RPMI7951 (cell line): ENCODE data around the gene GTF2H4. TPM values are rescaled to one million over a fixed set of nuclear protein-coding genes. Genes with fewer than 3 reads are reported as not detected.

Experiments used
- DNase-seq: peaks from one replicate; pipeline ENCODE4 v3.0.0-alpha.2; 2012; ENCODE audit warnings: low read depth
- total RNA-seq: library from RNA; depleted of rRNA; stranded (reverse); fragments of >200 nt; shearing (Covaris generic); gene quantifications from 2 replicates; pipeline ENCODE4 v1.2.3, GENCODE V29; 2014; rRNA removed

GTF2H4 gene
- total RNA-seq, 1 experiment from 2014 or later = 12.4 TPM

DNA sequence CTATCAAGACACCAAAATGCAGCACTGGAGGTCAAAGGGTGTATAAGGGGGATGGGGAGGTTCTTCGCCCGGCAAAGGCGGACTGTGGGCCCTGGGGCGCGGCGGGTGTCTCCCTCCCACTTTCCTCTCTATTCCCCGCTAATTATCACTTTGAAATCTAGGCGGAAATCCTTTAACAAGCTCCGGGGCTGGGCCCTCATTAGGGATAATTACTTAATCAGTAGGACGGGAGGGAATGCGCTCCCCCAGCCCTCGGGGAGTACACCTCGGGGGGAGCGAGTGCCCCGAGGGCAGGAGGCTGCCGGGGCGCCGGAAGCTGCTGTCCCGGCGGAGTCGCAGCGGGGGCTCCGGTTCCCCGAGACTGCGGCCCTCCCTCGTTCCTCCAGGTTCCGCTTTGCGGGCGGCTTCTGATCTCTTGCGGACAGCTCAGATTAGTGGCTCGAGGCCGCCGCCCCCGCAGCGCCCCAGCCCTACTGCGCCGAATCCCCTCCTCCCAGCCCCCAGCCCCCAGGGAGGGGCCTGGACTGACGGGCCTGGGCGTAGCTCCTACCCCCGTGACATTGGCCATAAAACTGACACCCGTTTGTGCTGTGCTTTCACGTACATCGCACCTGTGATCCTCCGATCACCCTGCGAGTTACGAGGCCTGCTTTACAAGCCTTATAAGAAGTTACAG lies 47.5 kb downstream of the GTF2H4 start:
- DNase-seq = peak; percentile 46

DNA sequence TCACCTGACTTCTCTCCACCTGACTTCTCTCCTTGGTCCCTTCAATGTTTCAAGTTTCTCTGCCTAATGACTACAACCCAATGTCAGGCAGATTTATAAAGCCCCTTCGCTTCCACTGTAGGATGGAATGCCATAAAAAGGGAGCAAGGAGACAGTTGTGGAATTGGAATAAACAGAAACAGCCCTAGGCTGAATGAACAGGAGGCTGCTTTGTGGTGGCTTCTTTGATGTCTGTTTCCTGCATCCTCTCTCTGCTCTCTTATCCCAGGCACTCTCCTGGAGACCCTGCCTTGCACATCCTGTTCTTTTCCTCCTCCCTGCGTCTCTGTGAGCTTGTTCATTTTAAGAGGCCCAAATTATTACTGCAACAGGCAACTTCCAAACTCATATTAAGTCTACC lies 49.7 kb downstream of the GTF2H4 start:
- DNase-seq = no peak

DNA sequence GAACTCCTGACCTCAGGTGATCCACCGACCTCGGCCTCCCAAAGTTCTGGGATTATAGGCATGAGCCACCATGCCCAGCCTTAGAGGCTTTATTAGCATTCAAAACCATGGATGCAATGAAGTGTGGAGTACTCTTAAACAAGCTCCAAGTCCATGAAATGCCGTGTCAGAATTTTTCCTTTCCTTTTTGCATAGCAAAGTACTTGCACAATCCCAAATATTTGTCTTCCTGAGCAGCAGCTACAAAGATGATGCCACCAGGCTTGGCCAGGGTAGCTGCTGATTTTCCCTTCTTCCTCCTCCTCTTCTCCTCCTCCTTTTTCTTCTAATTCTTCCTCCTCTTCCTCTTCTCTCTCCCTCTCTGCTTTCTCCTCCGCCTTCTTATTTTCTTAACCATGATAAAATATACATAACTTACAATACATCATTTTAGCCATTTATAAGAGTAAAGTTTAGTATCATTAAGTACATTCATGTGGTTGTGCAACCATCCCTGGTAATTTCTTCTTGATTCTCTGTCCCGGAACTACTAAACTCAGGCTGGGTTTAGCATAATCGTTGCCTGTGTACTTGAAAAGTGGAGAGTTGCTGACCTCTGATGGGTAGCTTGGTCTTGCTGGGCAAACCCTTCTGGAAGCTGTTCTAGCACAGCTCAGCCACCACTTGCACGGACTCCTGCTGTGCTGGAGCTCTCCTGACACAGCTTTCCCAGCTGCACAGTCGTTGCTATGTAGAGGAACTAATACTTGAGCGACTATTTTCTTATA lies 53.1 kb downstream of the GTF2H4 start:
- DNase-seq = no peak

GRCh38 chr6:30962716-30963115 lies 54.7 kb downstream of the GTF2H4 start:
- no peak for DNase-seq

DNA sequence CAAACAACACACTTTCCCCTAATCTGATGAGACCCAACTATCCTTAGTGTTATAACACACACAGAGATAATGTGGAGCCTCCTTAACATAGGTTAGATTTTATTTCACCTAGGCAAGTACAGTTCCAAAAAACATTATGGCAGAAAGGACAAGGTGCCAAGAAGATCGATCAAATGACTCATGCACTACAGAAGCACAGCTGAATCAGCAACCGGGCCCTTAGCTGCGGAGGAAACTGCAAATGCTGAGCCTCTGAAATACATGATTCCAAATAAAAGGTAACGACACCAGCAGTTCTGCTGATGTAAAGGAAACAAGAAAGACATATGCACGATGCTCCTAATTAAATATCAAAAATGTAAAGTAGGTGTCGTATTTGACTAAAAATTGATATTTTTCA lies 55.6 kb downstream of the GTF2H4 start:
- peak; percentile 43 for DNase-seq

Other genes with a start within 250 kb of the GTF2H4 start
- gene DHX16, start 235.2 kb upstream of the GTF2H4 start, total RNA-seq = 32.2 and 36.8 TPM in 2 replicates
- gene PPP1R18, start 221.6 kb upstream of the GTF2H4 start, total RNA-seq = 77.4 and 83.9 TPM in 2 replicates
- gene NRM, start 217.2 kb upstream of the GTF2H4 start, total RNA-seq = 18.2 and 29.2 TPM in 2 replicates
- 6.4 and 13.6 TPM in 2 replicates for gene MDC1, start 190.9 kb upstream of the GTF2H4 start, total RNA-seq
- 1,269 and 1,837 TPM in 2 replicates for gene TUBB, start 187.9 kb upstream of the GTF2H4 start, total RNA-seq
- gene FLOT1, start 165.5 kb upstream of the GTF2H4 start, total RNA-seq = 108 and 118 TPM in 2 replicates
- gene IER3, start 163.7 kb upstream of the GTF2H4 start, total RNA-seq = 377 and 410 TPM in 2 replicates
- 12.0 and 16.6 TPM in 2 replicates for gene DDR1, start 23.7 kb upstream of the GTF2H4 start, total RNA-seq
- gene VARS2, start 6.0 kb downstream of the GTF2H4 start, total RNA-seq = 9.5 and 9.6 TPM in 2 replicates
- gene SFTA2, start 24.0 kb downstream of the GTF2H4 start, total RNA-seq = 0.24 TPM in 1 of 2 replicates, not detected in the other
- not detected in 2 replicates for gene MUCL3, start 32.8 kb downstream of the GTF2H4 start, total RNA-seq
- gene MUC21, start 75.5 kb downstream of the GTF2H4 start, total RNA-seq = not detected in 2 replicates
- gene MUC22, start 102.3 kb downstream of the GTF2H4 start, total RNA-seq = not detected in 2 replicates
- gene C6orf15, start 204.4 kb downstream of the GTF2H4 start, total RNA-seq = not detected in 2 replicates
- gene PSORS1C1, start 206.6 kb downstream of the GTF2H4 start, total RNA-seq = 0.48 and 0.88 TPM in 2 replicates
- gene CDSN, start 212.2 kb downstream of the GTF2H4 start, total RNA-seq = not detected in 2 replicates
- gene PSORS1C2, start 230.9 kb downstream of the GTF2H4 start, total RNA-seq = not detected in 2 replicates
- gene CCHCR1, start 249.6 kb downstream of the GTF2H4 start, total RNA-seq = 23.4 and 26.0 TPM in 2 replicates